Stimulated activated CD4-positive, alpha-beta T cell treated with anti-CD3 and anti-CD28 coated beads, Interleukin-1b, Interleukin-23, amount 100 ng/mL, for 1 hour (primary cell): Measurements from ENCODE around the gene ADAMTS17.

ENCODE experiments used
- DNase-seq, 2 donors: peaks; one replicate each; pipeline ENCODE4 v3.0.0-alpha.2; 2020; ENCODE audit warnings: low read depth in 2 of 2

The ADAMTS17 gene

DNA sequence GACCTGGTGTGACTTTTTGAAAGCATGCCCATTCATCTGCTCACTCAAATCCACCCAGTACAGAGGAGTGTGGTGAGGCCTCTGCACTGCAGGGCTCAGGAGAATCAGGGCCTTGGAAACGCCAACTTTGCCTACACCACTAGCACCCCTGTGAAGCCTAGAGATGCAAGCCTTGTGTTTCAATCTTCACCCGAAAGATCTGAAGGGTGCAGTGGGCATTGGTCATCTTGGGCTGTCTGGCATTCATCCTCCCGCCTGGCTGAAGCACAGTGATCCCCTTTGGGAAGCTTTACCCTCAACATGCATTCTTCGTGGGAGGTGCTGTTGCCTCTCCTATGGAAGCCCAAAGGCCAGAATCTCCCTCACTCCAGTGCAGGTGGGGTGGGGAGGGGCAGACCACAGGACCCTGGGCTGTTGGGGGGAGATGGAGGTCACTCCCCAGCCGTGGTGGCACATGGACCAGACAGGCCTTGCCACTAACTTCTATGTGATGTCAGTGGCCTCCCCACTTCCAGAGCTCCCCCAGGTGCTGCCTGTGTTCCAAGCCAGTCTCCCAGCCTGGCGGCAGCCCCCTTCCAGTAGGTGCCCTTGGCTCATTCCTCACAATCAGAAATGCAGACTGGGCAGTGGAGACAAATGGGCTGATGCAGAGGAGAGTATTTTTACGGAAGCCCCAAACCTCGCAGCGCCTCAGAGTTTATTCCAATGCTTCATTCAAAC, 92.5 kb downstream of the ADAMTS17 start:
- no peak for DNase-seq

DNA sequence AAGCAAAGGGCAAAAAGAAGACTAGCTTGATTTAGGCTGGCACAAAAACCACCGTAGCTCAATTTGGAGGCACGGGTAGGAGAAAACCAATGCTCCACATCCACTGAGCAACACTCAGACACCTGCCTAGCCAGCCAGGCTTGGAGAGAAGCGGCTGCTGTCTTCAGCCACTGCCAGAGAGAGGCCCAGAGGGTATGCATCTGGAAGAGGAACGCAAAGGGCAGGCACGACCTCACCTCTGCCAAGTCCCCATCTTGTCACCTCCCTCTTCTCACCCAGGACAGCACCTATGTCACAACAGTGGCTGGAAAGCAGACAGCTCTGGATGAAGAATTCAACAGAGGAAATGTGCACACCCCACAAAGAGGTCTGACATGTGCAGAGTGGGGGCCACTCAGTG, 93.5 kb downstream of the ADAMTS17 start:
- DNase-seq, result no peak

DNA sequence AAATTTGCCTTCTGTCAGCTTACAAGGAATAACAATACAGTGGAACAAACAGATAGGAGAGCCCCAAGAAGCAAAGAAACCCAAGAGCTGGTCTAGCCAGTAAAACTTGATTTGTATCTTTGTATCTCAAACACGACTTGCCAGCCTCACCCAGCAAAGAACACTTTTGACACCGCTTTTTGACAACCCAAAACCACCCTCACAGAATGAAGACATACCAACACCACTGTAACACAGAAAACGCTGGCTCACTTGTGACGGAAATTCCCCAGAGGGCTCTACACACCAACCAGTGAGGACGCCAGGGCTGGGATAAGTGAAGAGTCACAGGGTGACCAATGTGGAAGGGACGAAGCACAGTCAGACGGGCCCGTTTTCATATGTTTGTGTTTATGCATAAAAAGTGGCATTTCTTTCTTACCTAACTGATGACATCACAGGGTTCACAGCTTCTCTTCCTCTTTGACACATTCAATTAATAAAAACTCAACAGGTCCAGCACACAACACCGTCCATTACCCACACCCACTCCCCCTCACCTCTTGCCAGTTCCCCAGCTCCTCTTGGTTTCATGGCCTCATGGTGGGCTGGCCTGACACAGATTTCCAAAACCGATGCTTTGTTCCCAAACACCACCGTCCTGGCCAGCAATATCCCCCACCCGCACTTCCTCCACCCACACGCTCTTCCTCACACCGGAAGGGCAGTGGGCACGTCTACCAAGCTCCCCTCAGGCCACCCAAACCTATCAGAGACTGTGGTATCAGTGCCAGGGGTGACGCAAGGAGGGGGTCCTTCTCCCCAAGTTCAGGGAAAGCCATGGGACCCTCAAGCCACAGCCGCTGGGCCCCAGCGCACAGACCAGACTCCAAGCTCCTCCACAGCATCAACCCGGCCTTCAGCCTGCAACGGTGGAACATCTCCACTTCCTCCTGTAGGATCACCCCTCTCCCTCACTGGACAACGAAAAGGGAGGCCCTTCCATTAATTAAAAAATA, 94.2 kb downstream of the ADAMTS17 start:
- DNase-seq, result no peak

DNA sequence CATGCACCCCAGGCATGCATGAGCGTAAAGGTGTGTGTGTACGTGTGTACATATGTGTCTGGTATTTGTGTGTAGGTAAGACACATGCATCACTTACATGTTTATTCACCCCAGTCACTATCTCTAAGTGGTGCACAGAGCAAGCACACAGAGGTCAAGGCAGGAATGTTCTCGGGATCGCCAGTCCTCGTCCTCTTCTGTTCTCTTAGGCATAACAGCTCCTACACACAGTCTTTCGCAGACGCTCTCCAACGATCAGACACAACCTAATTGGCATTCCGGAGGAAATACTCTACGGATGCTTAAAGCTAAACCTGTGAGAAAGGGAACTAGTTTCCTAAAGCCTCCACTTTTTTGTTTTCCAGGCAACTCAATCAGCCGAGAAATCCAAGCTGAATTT, 95.9 kb downstream of the ADAMTS17 start:
- no peak for DNase-seq

DNA sequence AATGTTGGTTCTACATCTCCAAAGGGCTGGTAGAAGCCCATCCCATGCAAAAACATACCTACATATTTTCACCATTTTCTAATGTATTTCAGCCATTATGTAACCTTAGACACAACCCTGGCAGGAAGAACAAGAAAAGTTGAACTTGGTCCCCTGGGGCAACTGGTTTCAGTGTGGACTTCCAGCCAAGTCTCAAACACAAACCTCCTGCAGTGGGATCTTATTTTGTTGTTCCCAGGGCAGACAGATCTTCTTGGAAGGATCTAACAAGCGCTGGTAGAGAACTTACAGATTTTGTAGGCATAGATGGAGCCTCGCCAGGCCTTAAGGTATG, 96.3 kb downstream of the ADAMTS17 start:
- no peak for DNase-seq

DNA sequence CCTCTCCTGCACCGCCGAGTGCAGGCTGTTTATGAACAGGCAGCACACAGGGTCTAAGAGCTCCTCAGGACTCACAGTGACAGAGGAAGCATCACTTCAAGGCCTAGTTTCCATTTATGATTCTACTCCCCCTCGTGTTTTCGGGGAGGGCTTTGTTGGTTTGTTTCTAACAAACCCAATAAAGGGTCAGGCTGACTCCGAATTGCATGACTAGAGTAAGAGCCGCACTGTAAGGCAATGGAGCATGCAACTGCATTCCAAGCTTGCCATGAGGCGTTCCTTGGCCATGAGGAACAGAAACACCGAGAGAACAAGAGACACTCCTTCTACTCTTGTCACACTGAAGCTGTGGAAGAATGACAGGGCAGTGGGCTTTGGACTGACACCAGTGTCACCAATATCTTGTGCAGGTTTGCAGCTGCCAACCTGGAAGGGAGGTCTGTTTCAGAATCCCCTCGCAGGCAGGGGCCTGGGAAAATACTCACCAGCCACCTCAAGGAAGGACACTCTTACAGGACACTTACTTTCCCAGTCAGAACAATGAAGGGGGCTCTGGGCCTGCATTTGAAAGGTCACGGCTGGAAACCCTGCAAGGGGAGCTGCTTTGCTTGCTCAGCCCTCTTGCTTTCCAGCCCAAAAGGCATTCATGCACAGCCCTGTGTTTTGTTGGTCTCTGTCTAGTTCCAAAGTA, 96.8 kb downstream of the ADAMTS17 start:
- DNase-seq, result no peak

DNA sequence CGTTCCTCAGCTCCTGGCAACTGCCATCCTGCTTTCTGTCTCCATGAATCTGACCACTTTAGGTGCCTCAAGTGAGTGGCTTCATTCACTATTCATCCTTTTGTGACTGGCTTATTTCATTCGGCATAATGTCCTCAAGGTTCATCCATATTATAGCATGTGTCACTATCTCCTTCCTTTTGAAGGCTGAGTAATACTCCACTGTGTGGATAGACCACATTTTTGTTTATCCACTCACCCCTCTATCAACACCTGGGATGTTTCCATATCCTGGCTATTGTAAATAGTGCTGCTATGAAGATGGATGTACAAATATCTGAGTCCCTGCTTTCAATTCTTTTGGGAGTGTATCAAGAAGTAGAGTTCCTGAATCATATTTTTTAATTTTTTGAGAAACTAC, 98.8 kb downstream of the ADAMTS17 start:
- no peak for DNase-seq

DNA sequence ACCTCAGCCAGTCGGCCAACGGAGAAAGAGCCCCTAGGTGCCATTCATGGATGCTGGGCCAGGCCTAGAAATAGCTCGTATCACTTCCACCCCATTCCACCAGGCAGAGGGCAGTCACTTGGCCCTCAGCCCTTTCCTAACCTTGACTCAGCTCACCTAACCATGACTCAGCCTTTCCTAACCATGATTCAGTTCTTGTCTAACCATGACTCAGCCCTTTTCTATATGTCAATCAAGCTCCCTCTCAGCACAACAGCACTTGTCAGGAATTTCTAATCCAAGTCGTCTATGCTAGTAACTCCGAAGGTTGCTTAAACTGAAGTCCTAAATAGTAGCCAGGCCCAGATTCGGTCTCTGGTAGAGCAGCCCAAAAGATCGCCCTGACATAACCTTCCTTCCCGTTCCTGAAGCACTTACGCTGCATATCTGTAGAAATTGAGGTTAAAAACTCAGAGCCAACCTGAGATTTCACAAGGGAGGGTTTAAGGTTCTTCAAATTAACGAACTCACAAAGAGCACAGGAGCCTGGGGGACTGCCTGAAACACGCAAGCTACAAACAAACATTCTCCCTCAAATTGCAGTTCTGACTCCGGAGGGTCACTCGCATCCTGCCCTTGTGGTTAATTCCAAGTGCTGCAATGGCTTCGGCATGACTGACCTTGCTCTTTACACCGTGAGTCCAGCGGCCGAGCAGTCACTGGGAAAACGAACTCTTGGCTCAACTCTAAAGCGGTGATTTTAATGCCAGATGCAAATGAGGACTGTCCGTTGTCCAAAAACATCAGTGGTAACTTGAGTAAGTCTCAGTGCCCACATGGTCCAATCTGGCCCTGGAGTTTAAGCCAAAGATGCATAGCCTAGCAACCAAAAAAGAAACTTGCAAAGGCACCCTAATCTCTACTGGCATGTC, 99.9 kb downstream of the ADAMTS17 start:
- no peak for DNase-seq

DNA sequence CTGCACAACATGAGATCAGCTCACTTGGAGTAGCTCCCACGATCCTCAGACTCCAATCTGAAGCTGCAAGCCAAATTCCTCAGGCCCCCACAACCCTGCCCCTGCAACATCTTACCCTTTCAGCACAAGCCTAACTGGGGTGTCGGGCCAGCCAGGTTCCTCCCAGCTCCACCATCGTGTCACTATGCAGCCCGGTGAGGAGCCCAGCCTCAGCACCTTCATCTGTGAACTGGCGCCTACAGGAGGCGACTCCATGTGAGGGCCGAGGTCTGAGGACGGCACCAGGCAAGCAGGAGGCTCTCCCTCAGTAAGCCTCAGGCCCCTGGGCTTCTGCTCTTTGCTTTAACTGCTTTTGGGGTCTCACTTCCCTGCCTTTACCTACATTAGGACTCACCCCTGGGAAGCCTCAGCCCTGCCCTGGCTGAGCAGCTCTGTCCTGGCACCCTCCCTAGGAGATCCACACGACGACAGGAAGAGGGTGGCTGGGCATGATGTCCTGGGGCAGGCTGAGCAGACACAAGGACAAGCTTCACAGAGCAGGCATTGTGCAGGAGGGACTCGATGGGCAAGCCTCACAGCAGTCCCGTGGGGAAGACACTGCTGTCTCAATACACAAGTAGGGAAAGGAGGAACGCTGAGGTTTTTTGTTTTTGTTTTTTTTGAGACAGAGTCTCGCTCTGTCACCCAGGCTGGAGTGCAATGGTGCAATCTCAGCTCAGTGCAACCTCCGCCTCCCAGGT, 104.6 kb downstream of the ADAMTS17 start:
- no peak for DNase-seq

DNA sequence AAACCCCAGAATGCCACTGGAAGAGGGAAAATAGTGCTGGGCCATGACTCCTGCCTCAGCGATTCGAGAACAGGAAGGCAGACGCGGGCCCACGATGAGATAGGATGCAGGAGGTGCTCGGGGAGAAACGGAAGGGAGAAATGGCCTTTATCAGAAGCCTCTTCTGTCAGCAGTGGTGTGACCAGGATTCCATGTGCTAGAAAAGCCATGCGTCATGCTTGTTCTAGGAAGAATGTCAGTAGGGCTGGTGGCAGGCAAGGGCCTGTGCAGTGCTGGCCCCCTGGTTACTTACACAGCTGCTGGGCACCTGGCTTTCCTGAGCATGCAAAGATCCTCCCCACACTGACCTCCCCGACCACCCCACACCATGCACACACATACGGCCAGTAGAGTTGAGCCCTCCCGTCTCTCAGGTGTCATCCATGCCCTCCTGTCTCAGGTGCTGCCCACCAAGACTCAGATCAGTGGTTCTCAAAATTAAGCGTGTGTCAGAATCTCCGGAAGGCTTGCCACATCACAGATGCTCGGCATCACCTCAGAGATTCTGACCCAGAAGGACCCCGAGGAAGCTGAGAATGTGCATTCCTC, 106.7 kb downstream of the ADAMTS17 start:
- no peak for DNase-seq

DNA sequence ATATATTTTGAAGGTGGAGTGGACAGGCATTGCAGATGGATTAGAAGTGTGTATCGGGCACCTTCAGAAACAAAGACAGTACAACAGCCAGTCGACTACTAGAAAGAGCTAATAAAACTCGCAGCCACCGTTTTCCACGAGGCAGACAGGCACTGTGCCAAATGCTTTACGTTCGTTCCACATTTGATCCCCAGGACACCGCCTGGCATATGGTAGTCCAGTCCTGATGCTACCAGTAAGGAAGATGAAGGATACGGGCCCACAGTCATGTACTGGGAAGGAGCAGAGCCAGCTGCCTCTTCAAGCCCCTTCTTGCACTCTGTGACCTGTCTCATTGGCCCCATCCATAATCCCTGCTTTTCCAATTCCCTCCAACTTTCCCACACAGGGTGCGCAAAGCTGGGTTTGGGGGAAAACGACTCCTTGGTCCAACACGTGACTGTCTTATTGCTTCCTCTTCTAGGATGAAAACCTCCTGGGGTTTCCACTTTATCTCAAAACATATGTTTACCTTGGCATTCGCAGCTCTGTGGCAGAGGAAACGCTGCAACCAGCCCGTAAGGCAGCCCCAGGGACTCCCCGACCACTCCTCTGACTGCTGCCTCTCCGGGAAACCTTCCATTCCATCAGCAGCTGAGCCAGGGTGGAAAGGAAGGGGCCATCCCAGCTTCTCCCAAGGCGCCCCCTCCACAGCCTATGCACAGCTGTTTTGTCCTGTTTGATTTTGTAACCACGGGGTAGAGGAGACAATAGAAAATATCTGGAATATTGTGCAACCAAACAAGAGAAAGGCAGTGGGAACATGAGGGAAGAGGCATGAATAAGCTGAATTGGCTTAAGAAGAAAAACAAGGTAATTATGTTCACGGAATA, 107.4 kb downstream of the ADAMTS17 start:
- no peak for DNase-seq

DNA sequence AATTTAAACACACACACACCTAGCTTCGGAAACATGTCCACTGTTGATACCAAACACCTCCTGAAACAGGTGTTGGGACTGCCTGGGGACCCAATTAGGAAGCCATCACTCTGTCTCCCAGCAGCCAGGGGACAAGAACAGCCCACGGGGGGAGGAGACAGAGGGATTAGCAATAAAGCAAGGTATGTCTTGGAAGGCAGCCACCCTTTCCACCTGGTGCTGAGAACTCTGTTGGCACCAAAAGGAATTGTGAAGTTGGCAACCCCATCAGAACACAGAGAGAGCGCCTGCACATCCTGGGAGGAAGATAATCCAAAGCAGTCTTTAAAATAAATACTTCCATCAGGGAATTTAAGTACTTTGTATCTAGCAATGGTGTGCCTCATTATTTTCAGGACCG, 111.0 kb downstream of the ADAMTS17 start:
- DNase-seq, result no peak

DNA sequence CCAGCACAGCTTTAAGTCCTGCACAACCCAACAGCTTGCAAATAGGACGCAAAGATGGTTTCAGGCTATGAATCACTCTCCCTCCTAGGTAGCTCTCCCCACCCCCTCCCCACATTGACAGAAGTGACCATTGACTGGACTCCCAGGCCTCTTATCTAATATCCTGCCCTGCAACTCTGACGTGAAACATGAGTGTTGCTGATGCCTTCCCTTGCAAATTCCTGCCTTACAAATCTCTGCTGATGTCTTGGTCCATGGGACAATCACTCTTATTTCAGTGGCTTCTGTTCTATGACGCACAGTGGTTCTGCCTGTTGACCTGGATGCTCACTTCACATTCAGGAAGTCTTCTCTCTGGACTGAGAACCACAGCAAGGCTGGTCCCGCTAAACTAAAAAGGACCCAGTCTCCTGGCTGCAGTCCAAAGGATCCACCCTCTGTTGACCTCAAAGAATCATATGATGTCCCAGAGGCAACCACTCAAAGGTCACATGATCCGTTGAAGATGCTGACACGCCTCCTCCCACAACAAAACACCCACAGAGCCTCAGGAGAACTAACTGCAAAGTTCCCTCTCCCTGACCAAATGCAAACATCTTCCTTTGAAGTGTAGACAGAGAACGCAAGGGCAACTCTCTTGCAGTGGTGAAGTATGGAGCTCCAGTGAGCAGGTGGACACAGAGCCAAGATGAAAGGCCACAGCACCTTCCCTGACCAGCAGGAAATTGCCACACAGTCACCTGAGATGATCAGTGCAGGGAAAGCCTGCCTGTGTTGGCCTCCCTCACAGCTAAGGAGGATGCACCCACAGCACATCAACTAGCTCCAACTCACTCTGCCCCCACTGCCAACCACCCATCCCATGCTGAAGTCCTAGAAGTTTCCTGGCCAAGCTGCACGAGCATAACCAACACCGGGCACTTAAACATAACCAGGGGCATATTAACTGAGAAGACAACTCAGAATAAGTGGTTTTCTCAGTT, 112.3 kb downstream of the ADAMTS17 start:
- DNase-seq, result no peak

DNA sequence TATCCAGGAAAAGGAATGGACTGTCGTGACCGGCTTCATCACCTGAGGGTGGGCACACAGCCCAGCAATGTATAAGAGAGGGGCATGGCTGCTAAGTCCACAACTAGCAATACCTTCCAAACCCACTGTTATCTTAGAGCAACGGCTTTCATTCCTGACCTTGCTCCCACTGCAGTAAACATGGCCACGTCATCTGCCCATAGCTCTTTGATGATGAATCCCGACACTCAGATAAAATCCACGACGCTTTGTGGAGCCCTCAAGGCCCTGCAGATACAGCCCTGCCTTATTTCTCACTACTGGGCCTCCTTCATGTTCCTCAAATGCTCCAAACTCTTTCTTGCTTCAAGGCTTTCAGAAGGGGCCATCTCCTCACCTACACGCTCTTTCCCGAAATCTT, 114.0 kb downstream of the ADAMTS17 start:
- no peak for DNase-seq

DNA sequence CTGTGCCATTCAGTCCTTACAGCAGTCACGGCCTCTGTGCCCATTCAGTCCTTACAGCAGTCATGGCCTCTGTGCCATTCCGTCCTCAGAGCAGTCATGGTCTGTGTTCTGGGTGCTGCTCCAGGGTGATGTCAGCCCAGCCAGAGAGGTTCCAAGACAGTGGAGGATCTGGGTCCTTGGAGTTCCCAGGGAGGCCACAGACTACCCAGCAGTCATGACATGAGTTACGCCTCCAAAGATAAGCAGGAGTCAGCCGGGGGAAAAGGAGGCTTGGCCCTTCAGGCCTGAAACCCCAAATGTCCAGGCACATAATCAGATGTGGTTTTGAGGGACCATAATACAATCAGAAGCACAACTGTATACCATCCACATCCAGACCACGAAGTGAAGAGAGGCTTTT, 115.7 kb downstream of the ADAMTS17 start:
- DNase-seq, result no peak

DNA sequence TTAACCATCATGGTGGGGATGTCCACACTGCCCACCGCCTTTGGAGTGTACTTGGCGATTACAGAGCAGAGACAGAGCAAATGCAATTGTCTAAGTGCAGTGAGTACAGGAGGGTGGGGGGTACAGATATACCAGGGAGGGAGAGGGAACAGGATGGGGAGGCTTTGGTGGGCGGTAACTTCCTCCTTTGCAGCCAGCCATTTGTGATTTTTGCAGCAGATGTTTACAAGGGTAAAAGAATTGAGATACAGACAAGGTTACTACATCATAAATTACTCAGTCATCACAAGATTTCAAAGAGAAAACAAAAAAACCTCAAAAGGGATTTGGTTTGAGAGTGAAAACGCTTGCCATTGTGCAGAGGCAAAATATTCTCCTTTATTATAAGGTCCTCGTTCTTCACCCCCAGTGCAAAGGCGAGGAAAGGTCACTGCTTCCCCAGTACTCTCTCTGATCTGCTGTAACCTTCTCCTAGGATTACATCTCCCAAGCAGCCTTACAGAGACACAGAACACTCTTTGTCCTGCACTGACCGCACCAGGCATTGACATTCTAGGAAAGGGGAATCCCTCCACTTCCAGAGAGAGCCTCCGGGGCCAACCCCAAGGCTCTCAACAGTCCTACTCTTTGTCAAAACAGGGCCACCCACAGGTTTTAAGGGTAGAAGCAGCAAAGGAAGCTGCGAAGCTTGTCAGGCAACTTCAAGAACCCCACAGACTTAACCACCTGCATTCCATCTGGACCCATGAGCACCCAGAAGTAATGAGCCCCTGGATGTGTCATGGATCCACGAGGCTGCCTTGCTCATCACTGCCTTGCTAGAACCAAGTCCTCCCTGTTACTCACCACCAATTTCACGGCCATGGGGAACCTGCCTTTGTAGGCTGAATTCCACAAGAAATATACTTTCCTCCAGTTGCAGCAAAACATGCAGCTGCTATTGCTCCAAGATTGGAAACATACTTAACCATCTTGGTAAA, 117.3 kb downstream of the ADAMTS17 start:
- no peak for DNase-seq

DNA sequence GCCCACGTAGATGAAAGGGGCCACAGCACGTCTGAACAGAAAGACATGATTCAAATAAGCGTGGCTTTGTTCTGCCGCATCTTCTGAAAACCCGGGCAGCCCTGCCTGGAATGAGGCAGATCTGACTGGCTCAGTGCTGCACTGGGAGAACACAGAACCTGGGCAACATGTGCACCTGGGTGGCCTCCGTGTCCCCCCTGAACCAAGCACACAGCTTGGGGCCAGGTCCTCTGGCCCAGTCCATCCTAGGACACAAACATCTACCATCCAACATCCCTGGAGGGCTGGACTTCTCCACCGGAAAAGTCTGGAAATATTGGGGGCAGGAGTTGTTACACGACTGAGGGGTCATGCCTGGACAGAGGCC, 119.4 kb downstream of the ADAMTS17 start:
- no peak for DNase-seq
